Measurements from ENCODE around the gene RYR3.

Gene RYR3

DNA sequence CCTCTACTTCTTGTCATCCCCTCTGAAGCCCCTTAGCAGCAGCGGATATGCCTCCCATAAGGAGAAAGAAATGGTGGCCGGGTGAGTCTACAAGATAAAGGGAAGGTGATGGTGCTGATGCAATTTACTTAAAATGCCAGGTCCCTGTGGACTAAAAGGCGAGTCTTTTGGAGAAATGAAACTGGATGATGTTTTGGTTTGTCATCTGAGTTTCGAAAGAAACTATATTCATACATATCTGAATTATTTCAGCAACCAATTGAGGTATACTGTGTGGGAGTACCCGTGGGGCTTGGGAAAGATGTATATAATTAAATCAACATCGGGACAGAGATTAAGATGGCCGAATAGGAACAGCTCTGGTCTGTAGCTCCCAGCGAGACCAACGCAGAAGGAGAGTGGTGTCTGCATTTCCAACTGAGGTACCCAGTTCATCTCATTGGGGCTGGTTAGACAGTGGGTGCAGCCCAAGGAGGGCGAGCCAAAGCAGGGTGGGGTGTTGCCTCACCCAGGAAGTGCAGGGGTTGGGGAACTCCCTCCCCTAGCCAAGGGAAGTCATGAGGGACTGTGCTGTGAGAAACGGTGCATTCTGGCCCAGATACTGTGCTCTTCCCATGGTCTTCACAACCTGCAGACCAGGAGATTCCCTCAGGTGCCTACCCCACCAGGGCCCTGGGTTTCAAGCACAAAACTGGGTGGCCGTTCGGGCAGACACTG, 446.9 kb downstream of the RYR3 start:
- Histone ChIP-seq H3K27me3 (ENCODE audit: low read depth, low read length) (no peaks in the 10 kb centered on the region), H3K4me1 (ENCODE audit: low read length) (peaks cover 8% of the 10 kb centered on the region), H2AFZ (ENCODE audit: low read depth, low read length) (no peak overlapping the region), H3K36me3 (replicated peaks; ENCODE audit: low read depth, low read length) (no peaks in the 10 kb centered on the region), H3K27ac (ENCODE audit: low read length) (no peak overlapping the region), H3K4me2 (ENCODE audit: low read length) (peak overlapping the region; percentile 20; the same call in 1 of the 2 replicates), H3K9ac (ENCODE audit: low read length) (no peak overlapping the region), H3K4me3 (ENCODE audit: low read length) (no peak overlapping the region), H3K9me3 (ENCODE audit: insufficient read depth, low read length) (no peaks in the 10 kb centered on the region), H4K20me1 (ENCODE audit: insufficient read depth, low read length) (no peaks in the 10 kb centered on the region), H3K79me2 (ENCODE audit: low read length) (no peaks in the 10 kb centered on the region)
- no peak for TF ChIP-seq EZH2phosphoT487 (IDR thresholded peaks at IDR 0.05; ENCODE audit: low read depth)
- no peak for TF ChIP-seq CTCF (IDR thresholded peaks at IDR 0.05; ENCODE audit: low read depth, low read length)

GRCh38 chr15:33766389-33766788, 455.6 kb downstream of the RYR3 start:
- H3K27ac ChIP-seq (ENCODE audit: low read length), result no peak overlapping the region
- H4K20me1 ChIP-seq (ENCODE audit: insufficient read depth, low read length), result no peaks in the 10 kb centered on the region
- no peak overlapping the region for H3K9ac ChIP-seq (ENCODE audit: low read length)
- no peaks in the 10 kb centered on the region for H3K4me1 ChIP-seq (ENCODE audit: low read length)
- H2AFZ ChIP-seq (ENCODE audit: low read depth, low read length), result no peak overlapping the region
- no peak overlapping the region for H3K4me2 ChIP-seq (ENCODE audit: low read length)
- H3K79me2 ChIP-seq (ENCODE audit: low read length), result no peaks in the 10 kb centered on the region
- no peaks in the 10 kb centered on the region for H3K9me3 ChIP-seq (ENCODE audit: insufficient read depth, low read length)
- no peaks in the 10 kb centered on the region; the same call in 1 of the 2 replicates for H3K27me3 ChIP-seq (ENCODE audit: low read depth, low read length)
- no peak overlapping the region for H3K4me3 ChIP-seq (ENCODE audit: low read length)
- no peaks in the 10 kb centered on the region for H3K36me3 ChIP-seq (replicated peaks; ENCODE audit: low read depth, low read length)
- TF ChIP-seq CTCF (IDR thresholded peaks at IDR 0.05; ENCODE audit: low read depth, low read length), result no peak

DNA sequence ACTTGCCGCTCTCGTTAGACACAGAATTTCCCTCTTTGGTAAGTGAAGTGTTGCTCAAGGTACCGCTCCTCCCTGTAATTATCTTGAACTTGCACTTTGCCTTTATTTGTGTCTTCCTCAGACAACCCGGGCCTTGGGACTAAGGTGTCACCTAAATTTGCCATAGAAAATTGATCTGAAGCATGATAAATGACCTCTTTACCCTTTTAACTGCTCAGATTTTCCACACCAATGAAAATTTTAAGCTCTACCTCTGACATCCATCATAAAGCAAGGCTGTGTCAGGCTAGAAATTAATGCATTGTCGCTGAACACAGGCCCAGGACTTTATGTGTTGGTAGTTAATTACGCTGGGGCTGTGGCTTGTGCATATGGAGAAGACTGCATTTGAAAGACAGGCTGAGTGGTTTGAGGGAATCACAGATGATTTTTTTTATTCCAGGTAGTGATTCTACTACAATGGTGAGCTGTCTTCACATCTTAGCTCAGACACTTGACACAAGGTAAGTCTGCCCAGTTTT, 458.0 kb downstream of the RYR3 start:
- no peaks in the 10 kb centered on the region for H3K36me3 ChIP-seq (replicated peaks; ENCODE audit: low read depth, low read length)
- H3K4me1 ChIP-seq (ENCODE audit: low read length), result no peaks in the 10 kb centered on the region
- no peak overlapping the region for H2AFZ ChIP-seq (ENCODE audit: low read depth, low read length)
- no peak for TF ChIP-seq CTCF (IDR thresholded peaks at IDR 0.05; ENCODE audit: low read depth, low read length)
- no peak for TF ChIP-seq EZH2phosphoT487 (IDR thresholded peaks at IDR 0.05; ENCODE audit: low read depth)
- H3K79me2 ChIP-seq (ENCODE audit: low read length), result no peaks in the 10 kb centered on the region
- H3K9me3 ChIP-seq (ENCODE audit: insufficient read depth, low read length), result no peaks in the 10 kb centered on the region
- H3K27ac ChIP-seq (ENCODE audit: low read length), result no peak overlapping the region
- H3K4me2 ChIP-seq (ENCODE audit: low read length), result no peak overlapping the region
- peaks cover 21% of the 10 kb centered on the region; the same call in 1 of the 2 replicates for H3K27me3 ChIP-seq (ENCODE audit: low read depth, low read length)
- H4K20me1 ChIP-seq (ENCODE audit: insufficient read depth, low read length), result no peaks in the 10 kb centered on the region
- H3K4me3 ChIP-seq (ENCODE audit: low read length), result no peak overlapping the region
- H3K9ac ChIP-seq (ENCODE audit: low read length), result no peak overlapping the region

DNA sequence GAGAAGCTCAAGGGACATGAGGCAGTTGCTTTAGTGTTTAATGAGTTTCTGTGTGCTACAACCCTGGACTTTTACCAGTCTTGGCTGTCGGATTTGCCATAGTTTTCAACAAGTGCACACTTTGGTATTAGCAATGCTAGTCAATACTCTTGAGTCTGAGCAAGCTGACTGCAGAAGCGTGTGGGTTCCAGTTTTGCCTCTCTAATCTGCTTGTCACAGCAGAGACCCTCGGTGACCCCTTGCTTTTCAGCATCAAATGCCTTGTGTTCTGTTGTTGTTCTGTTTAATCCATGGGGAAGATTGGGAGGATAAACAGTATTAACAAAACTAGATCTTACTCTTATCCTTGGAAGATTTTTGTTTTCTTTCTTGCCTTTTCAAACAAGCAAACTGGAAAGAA, 463.2 kb downstream of the RYR3 start:
- TF ChIP-seq CTCF (IDR thresholded peaks at IDR 0.05; ENCODE audit: low read depth, low read length), result no peak
- TF ChIP-seq EZH2phosphoT487 (IDR thresholded peaks at IDR 0.05; ENCODE audit: low read depth), result no peak
- no peak overlapping the region for H3K9ac ChIP-seq (ENCODE audit: low read length)
- no peaks in the 10 kb centered on the region for H3K36me3 ChIP-seq (replicated peaks; ENCODE audit: low read depth, low read length)
- no peaks in the 10 kb centered on the region for H3K4me1 ChIP-seq (ENCODE audit: low read length)
- no peaks in the 10 kb centered on the region for H4K20me1 ChIP-seq (ENCODE audit: insufficient read depth, low read length)
- H3K9me3 ChIP-seq (ENCODE audit: insufficient read depth, low read length), result no peaks in the 10 kb centered on the region
- H2AFZ ChIP-seq (ENCODE audit: low read depth, low read length), result no peak overlapping the region
- no peak overlapping the region for H3K4me2 ChIP-seq (ENCODE audit: low read length)
- peaks cover 40% of the 10 kb centered on the region; the same call in 1 of the 2 replicates for H3K27me3 ChIP-seq (ENCODE audit: low read depth, low read length)
- no peak overlapping the region for H3K4me3 ChIP-seq (ENCODE audit: low read length)
- no peak overlapping the region for H3K27ac ChIP-seq (ENCODE audit: low read length)
- no peaks in the 10 kb centered on the region for H3K79me2 ChIP-seq (ENCODE audit: low read length)

All from OCI-LY3 (cell line).